IMR-90 (cell line): ENCODE data around the gene SPEG. TPM values are rescaled to one million over a fixed set of nuclear protein-coding genes. Genes with fewer than 3 reads are reported as not detected.

ENCODE experiments used
- ATAC-seq: fragments of 200-7000 bp; cut with Tn5 transposase; 2 replicates; pipeline ENCODE4 v1.9.1; 2020; ENCODE audit warnings: low read depth, mild to moderate bottlenecking, moderate library complexity
- BruUV-seq: library from RNA; stranded (reverse); fragments of 400-500 nt; replicated peaks from 2 replicates; lab custom pipeline; 2021; lab: Mats Ljungman, UMichigan
- CTCF ChIA-PET: fragments of 300-600 bp; formaldehyde crosslinking; extraction: SDS; loops from one replicate; lab custom pipeline; 2021; ENCODE audit warnings: antibody characterized with exemption; lab: Yijun Ruan, JAX
- POLR2A ChIA-PET: fragments of 300-600 bp; sonication (Branson Sonifier 250); formaldehyde crosslinking; loops from one replicate; lab custom pipeline; 2022; ENCODE audit warnings: antibody characterized with exemption; ENCODE audit not compliant: unreplicated experiment; lab: Charles Lee
- DNase-seq: peaks from one replicate; pipeline ENCODE4 v3.0.0; 2013
- H2AFZ ChIP-seq: replicated peaks from 2 replicates; pipeline ENCODE3; 2013; ENCODE audit warnings: low read length, mild to moderate bottlenecking; ENCODE audit not compliant: poor library complexity
- H2AK5ac ChIP-seq: 2 replicates; pipeline ENCODE4 v1.6.1; 2013; ENCODE audit warnings: low read depth, low read length, inconsistent platforms
- H2AK9ac ChIP-seq: replicated peaks from 2 replicates; pipeline ENCODE3; 2013; ENCODE audit warnings: mild to moderate bottlenecking, low read depth, low read length, moderate library complexity; ENCODE audit not compliant: poor library complexity
- H2BK120ac ChIP-seq: 2 replicates; pipeline ENCODE4 v1.6.1; 2013; ENCODE audit warnings: low read depth, low read length, inconsistent platforms
- H2BK15ac ChIP-seq: 3 replicates; pipeline ENCODE4 v1.6.1; 2013; ENCODE audit warnings: low read depth, low read length, inconsistent platforms
- H2BK20ac ChIP-seq: 2 replicates; pipeline ENCODE4 v1.6.1; 2013; ENCODE audit warnings: low read depth, mild to moderate bottlenecking, inconsistent platforms, low read length, moderate library complexity
- H2BK5ac ChIP-seq: 2 replicates; pipeline ENCODE4 v1.6.1; 2013; ENCODE audit warnings: mild to moderate bottlenecking, low read depth, low read length, inconsistent platforms; ENCODE audit not compliant: poor library complexity, severe bottlenecking
- H3K14ac ChIP-seq: replicated peaks from 2 replicates; pipeline ENCODE4 v1.6.1; 2013; ENCODE audit warnings: low read depth, low read length, inconsistent platforms
- H3K18ac ChIP-seq: 2 replicates; pipeline ENCODE4 v1.6.1; 2013; ENCODE audit warnings: low read depth, low read length, control low read depth
- H3K23ac ChIP-seq: 2 replicates; pipeline ENCODE4 v1.6.1; 2013; ENCODE audit warnings: low read depth, low read length, inconsistent platforms
- H3K27ac ChIP-seq: 2 replicates; pipeline ENCODE4 v1.5.1; 2013; ENCODE audit warnings: mild to moderate bottlenecking, control low read depth, low read length; ENCODE audit not compliant: insufficient read depth
- H3K27me3 ChIP-seq: 2 replicates; pipeline ENCODE4 v1.6.1; 2013; ENCODE audit warnings: low read length; ENCODE audit not compliant: control insufficient read depth, insufficient read depth
- H3K36me3 ChIP-seq: 2 replicates; pipeline ENCODE4 v1.6.1; 2013; ENCODE audit warnings: low read length, mixed read lengths; ENCODE audit not compliant: control insufficient read depth, insufficient read depth
- H3K4ac ChIP-seq: 2 replicates; pipeline ENCODE4 v1.6.1; 2013; ENCODE audit warnings: low read depth, low read length, inconsistent platforms
- H3K4me1 ChIP-seq: 2 replicates; pipeline ENCODE4 v1.6.1; 2013; ENCODE audit warnings: low read length, mixed read lengths; ENCODE audit not compliant: control insufficient read depth, insufficient read depth
- H3K4me2 ChIP-seq: 2 replicates; pipeline ENCODE4 v1.6.1; 2013; ENCODE audit warnings: low read depth, mild to moderate bottlenecking, control low read depth, low read length, moderate library complexity
- H3K4me3 ChIP-seq: 2 replicates; pipeline ENCODE4 v1.5.1; 2013; ENCODE audit warnings: low read depth, mild to moderate bottlenecking, control low read depth, low read length, moderate library complexity; ENCODE audit not compliant: insufficient read depth
- H3K56ac ChIP-seq: 2 replicates; pipeline ENCODE4 v1.6.1; 2013; ENCODE audit warnings: low read length, inconsistent platforms; ENCODE audit not compliant: insufficient read depth; ENCODE audit errors: extremely low read depth
- H3K79me1 ChIP-seq, 2 experiments: 2 replicates each; pipeline ENCODE4 v1.6.1; 2013; ENCODE audit warnings: low read length in 2 of 2, inconsistent platforms in 1 of 2, low read depth in 1 of 2
- H3K9ac ChIP-seq: 2 replicates; pipeline ENCODE4 v1.6.1; 2013; ENCODE audit warnings: low read depth, low read length, control low read depth
- H3K9me1 ChIP-seq: 2 replicates; pipeline ENCODE4 v1.6.1; 2013; ENCODE audit warnings: low read length, inconsistent platforms; ENCODE audit not compliant: insufficient read depth
- H3K9me3 ChIP-seq: 2 replicates; pipeline ENCODE4 v1.6.1; 2013; ENCODE audit warnings: low read length; ENCODE audit not compliant: control insufficient read depth, insufficient read depth
- H4K20me1 ChIP-seq: 2 replicates; pipeline ENCODE4 v1.6.1; 2013; ENCODE audit warnings: low read length, inconsistent platforms; ENCODE audit not compliant: insufficient read depth
- H4K5ac ChIP-seq: 2 replicates; pipeline ENCODE4 v1.6.1; 2013; ENCODE audit warnings: mild to moderate bottlenecking, low read depth, low read length, control low read depth
- H4K8ac ChIP-seq, 2 experiments: 2 replicates each; pipeline ENCODE4 v1.6.1; 2013; ENCODE audit warnings: low read depth in 2 of 2, low read length in 2 of 2, control low read depth in 1 of 2, inconsistent platforms in 1 of 2
- H4K91ac ChIP-seq: 2 replicates; pipeline ENCODE4 v1.6.1; 2013; ENCODE audit warnings: low read depth, low read length, inconsistent platforms; ENCODE audit not compliant: insufficient read depth
- BHLHE40 ChIP-seq: fragments of 150-350 bp; IDR thresholded peaks from 2 replicates; pipeline ENCODE4 v1.6.1; 2016; ENCODE audit warnings: mild to moderate bottlenecking, low read depth, low read length
- CEBPB ChIP-seq: IDR thresholded peaks from 2 replicates; pipeline ENCODE4 v1.6.1; 2012; ENCODE audit warnings: low read depth, low read length, improper control_type of control experiment
- FOS ChIP-seq: fragments of 150-350 bp; IDR thresholded peaks from 2 replicates; pipeline ENCODE4 v1.6.1; 2016; ENCODE audit warnings: low read depth, low read length
- MAFK ChIP-seq: IDR thresholded peaks from 2 replicates; pipeline ENCODE4 v1.6.1; 2012; ENCODE audit warnings: low read depth, low read length, improper control_type of control experiment
- MAZ ChIP-seq: IDR thresholded peaks from 2 replicates; pipeline ENCODE4 v1.6.1; 2012; ENCODE audit warnings: low read depth, mild to moderate bottlenecking, low read length, improper control_type of control experiment, moderate library complexity, borderline replicate concordance
- MXI1 ChIP-seq: IDR thresholded peaks from 2 replicates; pipeline ENCODE4 v1.6.1; 2012; ENCODE audit warnings: low read depth, mild to moderate bottlenecking, low read length, moderate library complexity, borderline replicate concordance
- NFE2L2 ChIP-seq: fragments of 150-350 bp; IDR thresholded peaks from 2 replicates; pipeline ENCODE4 v1.6.1; 2016; ENCODE audit warnings: low read depth, mild to moderate bottlenecking, low read length
- POLR2A ChIP-seq: IDR thresholded peaks from 2 replicates; pipeline ENCODE4 v1.6.1; 2012; ENCODE audit warnings: mild to moderate bottlenecking, low read depth, low read length
- RAD21 ChIP-seq: IDR thresholded peaks from 2 replicates; pipeline ENCODE4 v1.6.1; 2012; ENCODE audit warnings: low read length, improper control_type of control experiment
- RCOR1 ChIP-seq: IDR thresholded peaks from 2 replicates; pipeline ENCODE4 v1.6.1; 2012; ENCODE audit warnings: mild to moderate bottlenecking, low read length, improper control_type of control experiment; ENCODE audit not compliant: insufficient replicate concordance
- WGBS, 2 experiments: methylation state at CpG; one replicate each; pipeline versions ENCODE4 v1.1.5 to v1.1.7; 2013; ENCODE audit warnings: missing lambda C conversion rate in 2 of 2; ENCODE audit not compliant: insufficient read length in 1 of 2; ENCODE audit errors: extremely low coverage in 2 of 2; 5-methylcytosine and 5-hydroxymethylcytosine counted together
- dilution Hi-C: fragments of 300-500 bp; cut with HindIII; formaldehyde crosslinking; loops from one replicate; pipeline ENCODE4 v1.14.3; 2018; ENCODE audit warnings: low sequenced_read_pairs; ENCODE audit not compliant: unreplicated experiment
- in situ Hi-C: fragments of 300-500 bp; cut with MboI; formaldehyde crosslinking; loops from 3 replicates; pipeline ENCODE4 v1.14.3; 2019; ENCODE audit warnings: low sequenced_read_pairs, inconsistent platforms, mixed read lengths
- intact Hi-C: fragments of 100-400 bp; cut with micrococcal nuclease; formaldehyde crosslinking; loops from 2 replicates; pipeline ENCODE4 v1.10.0; 2022
- polyA plus RNA-seq, 3 experiments: library from polyadenylated mRNA; depleted of rRNA; stranded (reverse); fragments of >200 nt; gene quantifications; 2 replicates each; pipeline ENCODE4 v1.2.3, GENCODE V29; 2012; ENCODE audit warnings: low replicate concordance in 1 of 3
- total RNA-seq: library from RNA; depleted of rRNA; stranded (reverse); fragments of >200 nt; gene quantifications from 2 replicates; pipeline ENCODE4 v1.2.3, GENCODE V29; 2012
- TF ChIP-seq, protein P1 (sequence below): conservative IDR thresholded peaks from 2 replicates; pipeline ENCODE4 v1.5.1; 2012; ENCODE audit warnings: mild to moderate bottlenecking, low read depth, low read length, improper control_type of control experiment

The SPEG gene
- total and polyA plus RNA-seq, 2 of the 4 experiments (the other 2 are of a cell fraction) = 6.8 to 81.6 TPM

DNA sequence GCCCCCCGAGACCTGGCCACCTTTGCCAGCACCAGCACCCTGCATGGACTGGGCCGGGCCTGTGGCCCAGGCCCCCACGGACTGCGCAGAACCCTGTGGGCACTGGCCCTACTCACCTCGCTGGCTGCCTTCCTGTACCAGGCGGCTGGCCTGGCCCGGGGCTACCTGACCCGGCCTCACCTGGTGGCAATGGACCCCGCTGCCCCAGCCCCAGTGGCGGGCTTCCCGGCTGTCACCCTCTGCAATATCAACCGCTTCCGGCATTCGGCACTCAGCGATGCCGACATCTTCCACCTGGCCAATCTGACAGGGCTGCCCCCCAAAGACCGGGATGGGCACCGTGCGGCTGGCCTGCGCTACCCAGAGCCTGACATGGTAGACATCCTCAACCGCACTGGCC, 80.2 kb downstream of the SPEG start:
- Histone ChIP-seq H3K56ac (no peak overlapping the region), H3K4me1 (peaks cover 8% of the 10 kb centered on the region; the same call in 1 of the 2 replicates), H3K23ac (no peak overlapping the region), H3K9me3 (no peaks in the 10 kb centered on the region), H3K9me1 (no peaks in the 10 kb centered on the region), H3K4me2 (no peak overlapping the region), H3K18ac (no peak overlapping the region), H4K20me1 (no peaks in the 10 kb centered on the region), H2AFZ (no peak overlapping the region), H2BK120ac (no peak overlapping the region), H3K4me3 (no peak overlapping the region), H4K91ac (no peak overlapping the region), H3K4ac (no peak overlapping the region), H2BK20ac (no peak overlapping the region), H4K5ac (no peak overlapping the region), H3K27me3 (peaks cover 78% of the 10 kb centered on the region), H2AK9ac (no peak overlapping the region), H3K27ac (no peak overlapping the region), H2BK5ac (no peak overlapping the region), H2BK15ac (no peak overlapping the region), H2AK5ac (no peak overlapping the region), H4K8ac (no peak overlapping the region), H3K79me1 (no peaks in the 10 kb centered on the region), H3K36me3 (no peaks in the 10 kb centered on the region), H3K14ac (no peak overlapping the region), H3K9ac (no peak overlapping the region)
- in situ Hi-C loops = no loop called here
- intact Hi-C loops = no loop called here
- dilution Hi-C loops = no loop called here
- POLR2A ChIA-PET = no interaction called here
- TF ChIP-seq MAZ (no peak), FOS (no peak), RAD21 (no peak), MAFK (no peak), BHLHE40 (no peak), NFE2L2 (no peak), POLR2A (no peak), RCOR1 (no peak), MXI1 (no peak), CEBPB (no peak)
- TF ChIP-seq, protein P1, sequence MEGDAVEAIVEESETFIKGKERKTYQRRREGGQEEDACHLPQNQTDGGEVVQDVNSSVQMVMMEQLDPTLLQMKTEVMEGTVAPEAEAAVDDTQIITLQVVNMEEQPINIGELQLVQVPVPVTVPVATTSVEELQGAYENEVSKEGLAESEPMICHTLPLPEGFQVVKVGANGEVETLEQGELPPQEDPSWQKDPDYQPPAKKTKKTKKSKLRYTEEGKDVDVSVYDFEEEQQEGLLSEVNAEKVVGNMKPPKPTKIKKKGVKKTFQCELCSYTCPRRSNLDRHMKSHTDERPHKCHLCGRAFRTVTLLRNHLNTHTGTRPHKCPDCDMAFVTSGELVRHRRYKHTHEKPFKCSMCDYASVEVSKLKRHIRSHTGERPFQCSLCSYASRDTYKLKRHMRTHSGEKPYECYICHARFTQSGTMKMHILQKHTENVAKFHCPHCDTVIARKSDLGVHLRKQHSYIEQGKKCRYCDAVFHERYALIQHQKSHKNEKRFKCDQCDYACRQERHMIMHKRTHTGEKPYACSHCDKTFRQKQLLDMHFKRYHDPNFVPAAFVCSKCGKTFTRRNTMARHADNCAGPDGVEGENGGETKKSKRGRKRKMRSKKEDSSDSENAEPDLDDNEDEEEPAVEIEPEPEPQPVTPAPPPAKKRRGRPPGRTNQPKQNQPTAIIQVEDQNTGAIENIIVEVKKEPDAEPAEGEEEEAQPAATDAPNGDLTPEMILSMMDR = no peak
- ATAC-seq = no peak
- no TSS peak for BruUV-seq
- no peak for DNase-seq
- WGBS, 2 experiments = 61% methylated on average over 14 of the region's 21 CpGs; no CpG with 5 or more reads in 1 of the 2 experiments
- CTCF ChIA-PET = no interaction called here
